RWPE2 (cell line): ENCODE results near the gene PRRC1.
"Not testable (repeated sequence)": the region's sequence is repeated elsewhere in the genome, so short reads cannot be mapped to it uniquely, and the experiment has no call there.

Experiments used
- ATAC-seq: fragments of 200-7000 bp; cut with Tn5 transposase; 3 replicates; pipeline ENCODE4 v1.9.1; 2021; ENCODE audit warnings: low read depth
- DNase-seq: peaks from one replicate; pipeline ENCODE4 v3.0.0-alpha.2; 2020; ENCODE audit warnings: low spot score
- H3K27ac ChIP-seq: fragments of 450-650 bp; 2 replicates; pipeline ENCODE4 v1.5.1; 2017; ENCODE audit warnings: mild to moderate bottlenecking; ENCODE audit not compliant: poor library complexity, severe bottlenecking
- H3K27me3 ChIP-seq: fragments of 250-450 bp; sonication (Bioruptor Pico); 2 replicates; pipeline ENCODE4 v1.5.1; 2021; ENCODE audit warnings: mild to moderate bottlenecking, moderate library complexity; ENCODE audit not compliant: insufficient read depth, poor library complexity, severe bottlenecking
- H3K36me3 ChIP-seq: fragments of 250-450 bp; sonication (Bioruptor Pico); 2 replicates; pipeline ENCODE4 v1.5.1; 2020; ENCODE audit warnings: low read depth, mild to moderate bottlenecking, moderate library complexity
- H3K4me1 ChIP-seq: fragments of 250-450 bp; sonication (Bioruptor Pico); 2 replicates; pipeline ENCODE4 v1.5.1; 2021; ENCODE audit warnings: mild to moderate bottlenecking, moderate library complexity; ENCODE audit not compliant: insufficient read depth, poor library complexity, severe bottlenecking
- H3K4me3 ChIP-seq: fragments of 250-450 bp; sonication (Bioruptor Pico); 2 replicates; pipeline ENCODE4 v1.5.1; 2021; ENCODE audit warnings: mild to moderate bottlenecking, moderate library complexity; ENCODE audit not compliant: severe bottlenecking
- H3K9me3 ChIP-seq: fragments of 250-450 bp; sonication (Bioruptor Pico); 2 replicates; pipeline ENCODE4 v1.5.1; 2021; ENCODE audit warnings: mild to moderate bottlenecking, moderate library complexity; ENCODE audit not compliant: severe bottlenecking
- CTCF ChIP-seq: fragments of 450-650 bp; IDR thresholded peaks from one replicate; pipeline ENCODE4 v1.5.1; 2017; ENCODE audit warnings: mild to moderate bottlenecking, moderate library complexity; ENCODE audit not compliant: poor library complexity, severe bottlenecking

PRRC1 gene

GRCh38 chr5:127519527-127519926 is 2.1 kb downstream of the PRRC1 start:
- H3K36me3 ChIP-seq = peaks cover 62% of the 10 kb centered on the region
- H3K9me3 ChIP-seq = peaks cover 3% of the 10 kb centered on the region
- H3K4me3 ChIP-seq = no peak overlapping the region
- no peak for TF ChIP-seq CTCF
- H3K4me1 ChIP-seq = peaks cover 8% of the 10 kb centered on the region
- no peak for ATAC-seq
- H3K27ac ChIP-seq = no peak overlapping the region
- H3K27me3 ChIP-seq = no peaks in the 10 kb centered on the region
- no peak for DNase-seq

- H3K36me3 ChIP-seq = peaks cover 80% of the 10 kb centered on the region
Measured at GRCh38 chr5:127521138-127521770, 3.8 kb downstream of the PRRC1 start.

GRCh38 chr5:127525181-127525580 is 7.7 kb downstream of the PRRC1 start:
- ATAC-seq = no peak
- Histone ChIP-seq H3K4me3 (no peak overlapping the region), H3K4me1 (no peaks in the 10 kb centered on the region), H3K36me3 (peaks cover 100% of the 10 kb centered on the region), H3K27ac (no peak overlapping the region), H3K27me3 (no peaks in the 10 kb centered on the region), H3K9me3 (peaks cover 5% of the 10 kb centered on the region)
- TF ChIP-seq CTCF = no peak
- no peak for DNase-seq

More at GRCh38 chr5:127521138-127521770, 3.8 kb downstream of the PRRC1 start:
- no peak for ATAC-seq
- Histone ChIP-seq H3K27ac (no peak overlapping the region), H3K4me3 (no peak overlapping the region), H3K9me3 (peaks cover 3% of the 10 kb centered on the region), H3K27me3 (no peaks in the 10 kb centered on the region), H3K4me1 (peaks cover 8% of the 10 kb centered on the region)
- DNase-seq = no peak
- no peak for TF ChIP-seq CTCF

- DNase-seq (no peak), ATAC-seq (no peak)
- no peak overlapping the region for H3K27ac ChIP-seq
- peaks cover 2% of the 10 kb centered on the region for H3K9me3 ChIP-seq
- H3K4me1 ChIP-seq = no peaks in the 10 kb centered on the region
- no peak for TF ChIP-seq CTCF
- H3K36me3 ChIP-seq = peaks cover 99% of the 10 kb centered on the region
- no peaks in the 10 kb centered on the region for H3K27me3 ChIP-seq
- H3K4me3 ChIP-seq = no peak overlapping the region
Measured at GRCh38 chr5:127529904-127530682, 12.7 kb downstream of the PRRC1 start.

GRCh38 chr5:127536687-127537086 is 19.2 kb downstream of the PRRC1 start:
- H3K27ac ChIP-seq = no peak overlapping the region
- DNase-seq (no peak), ATAC-seq (no peak)
- H3K9me3 ChIP-seq = no peaks in the 10 kb centered on the region
- no peak overlapping the region for H3K4me3 ChIP-seq
- TF ChIP-seq CTCF = peak; percentile 79
- H3K27me3 ChIP-seq = no peaks in the 10 kb centered on the region
- H3K4me1 ChIP-seq = no peaks in the 10 kb centered on the region
- peaks cover 100% of the 10 kb centered on the region for H3K36me3 ChIP-seq

GRCh38 chr5:127540553-127540952 is 23.1 kb downstream of the PRRC1 start:
- H3K9me3 ChIP-seq, H3K4me3 ChIP-seq, ATAC-seq, H3K27me3 ChIP-seq, DNase-seq, H3K4me1 ChIP-seq, H3K27ac ChIP-seq: not testable (repeated sequence)
- H3K36me3 ChIP-seq = peaks cover 88% of the 10 kb centered on the region

- not testable (repeated sequence) for DNase-seq, H3K27ac ChIP-seq, H3K4me3 ChIP-seq, H3K27me3 ChIP-seq, H3K4me1 ChIP-seq, H3K9me3 ChIP-seq, ATAC-seq
- peaks cover 88% of the 10 kb centered on the region for H3K36me3 ChIP-seq
Measured at GRCh38 chr5:127545249-127545648, 27.8 kb downstream of the PRRC1 start.
